GM21528 (cell line): ENCODE data around the gene SH3RF3.

Experiments
- ATAC-seq: cut with Tn5 transposase; IDR thresholded peaks from one replicate; pipeline ENCODE4 v1.9.1; 2021; ENCODE audit warnings: mild to moderate bottlenecking, moderate library complexity; ENCODE audit not compliant: unreplicated experiment, low FRiP score

SH3RF3 gene

DNA sequence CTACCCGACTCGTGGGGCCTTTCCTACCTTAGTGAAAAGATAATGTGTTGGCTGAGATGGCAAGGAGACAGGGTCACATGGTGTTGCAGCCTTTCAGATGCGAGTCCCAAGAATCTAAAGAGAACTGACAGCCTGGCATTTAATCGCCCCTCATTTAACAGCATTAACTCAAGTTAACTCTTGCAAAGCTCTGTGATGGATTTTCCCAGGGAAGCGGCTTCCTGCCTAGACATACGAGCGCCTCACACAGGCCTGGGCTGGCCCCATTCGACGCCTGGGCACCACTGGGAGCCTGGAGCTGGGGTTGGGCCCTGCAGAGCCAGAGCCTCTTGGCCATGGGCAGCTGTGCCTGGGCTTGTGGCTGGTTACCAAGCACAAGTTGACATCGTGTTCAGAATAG, 344.0 kb downstream of the SH3RF3 start:
- no peak for ATAC-seq

DNA sequence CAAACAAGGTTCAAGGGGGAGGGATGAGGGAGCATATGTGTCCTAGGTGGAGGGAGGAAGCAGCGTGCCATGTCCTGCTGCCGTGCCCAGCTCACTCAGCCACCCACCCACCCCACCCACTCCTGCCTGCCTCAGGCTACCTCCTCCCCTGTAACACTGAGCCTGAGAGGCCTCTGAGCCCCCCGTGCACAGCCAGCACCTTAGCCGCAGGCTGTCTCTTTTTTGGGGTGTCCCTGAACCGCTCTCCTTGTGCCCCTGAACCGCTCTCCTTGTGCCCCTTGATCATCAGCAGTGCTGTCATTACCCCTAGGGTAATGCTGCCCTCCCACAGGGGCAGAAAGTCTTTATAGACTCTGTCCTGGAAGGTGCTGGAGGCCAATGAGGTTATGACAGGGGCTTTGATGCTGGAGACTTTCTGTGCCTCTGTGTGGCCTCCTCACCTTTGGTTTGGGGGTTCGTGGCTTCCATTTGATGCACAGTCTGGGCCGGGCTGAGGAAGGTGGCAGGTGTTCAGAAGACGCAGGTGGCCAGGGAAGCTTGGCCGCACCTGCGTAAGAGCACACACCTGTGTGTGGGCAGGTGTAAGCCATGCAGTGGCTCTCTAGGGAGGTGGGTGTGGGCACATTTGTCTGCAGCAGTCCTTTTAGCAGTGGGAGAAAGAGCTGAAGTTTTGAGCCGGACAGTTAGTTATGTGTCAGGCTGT, 344.8 kb downstream of the SH3RF3 start:
- no peak for ATAC-seq

DNA sequence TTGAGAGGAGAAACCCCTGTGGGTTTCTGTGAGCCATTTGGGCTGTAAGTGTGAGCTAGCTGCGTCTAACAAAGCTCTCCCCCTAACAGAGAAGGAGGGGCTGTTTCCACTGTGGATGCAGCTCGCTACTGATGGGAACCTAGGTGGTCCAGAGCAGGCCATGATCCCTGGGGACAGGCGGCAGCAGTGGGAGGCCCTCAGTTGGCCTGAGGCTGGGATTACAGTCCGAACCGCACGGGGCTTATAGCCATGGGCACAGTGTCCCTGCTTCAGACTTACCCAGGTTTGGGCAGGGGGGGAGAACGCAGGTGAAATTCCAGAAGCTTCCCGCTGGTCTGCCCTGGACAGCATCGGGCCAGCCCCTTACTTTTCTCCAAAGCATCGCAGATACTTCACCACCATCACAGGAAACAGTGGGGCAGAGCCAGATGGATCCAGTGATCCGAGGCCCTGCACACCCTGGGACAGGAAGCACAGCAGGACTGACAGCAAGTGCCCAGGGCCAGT, 345.4 kb downstream of the SH3RF3 start:
- no peak for ATAC-seq

DNA sequence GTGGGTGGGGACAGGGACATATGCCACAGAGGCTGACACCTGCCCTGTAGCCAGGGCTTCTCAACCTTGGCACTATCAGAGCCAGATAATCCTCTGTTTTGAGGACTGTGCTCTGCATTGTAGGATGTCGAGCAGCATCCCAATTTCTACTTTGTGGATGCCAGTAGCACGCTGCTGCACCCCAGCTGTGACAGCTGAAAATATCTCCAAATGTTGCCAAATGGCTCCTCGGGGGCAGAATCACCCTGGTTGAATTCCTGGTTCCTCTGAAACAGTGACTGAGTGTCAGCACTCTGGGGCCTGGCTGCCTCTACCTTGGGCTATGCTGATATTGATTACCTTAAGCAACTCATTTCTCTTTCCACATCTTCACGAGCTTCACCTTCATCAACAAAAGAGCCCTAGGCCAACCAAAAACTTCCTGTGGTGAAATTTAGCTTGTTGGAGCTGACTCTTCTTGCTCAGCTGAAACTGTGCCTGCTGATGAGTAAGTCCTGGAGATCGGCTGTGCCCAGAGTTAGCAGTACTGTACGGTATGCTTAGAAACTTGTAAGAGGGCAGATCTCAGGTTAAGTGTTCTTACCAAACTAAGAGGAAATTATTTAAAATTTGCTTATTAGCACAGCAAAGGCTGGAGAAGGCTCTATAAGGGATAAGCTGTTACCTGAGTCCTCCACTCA, 346.7 kb downstream of the SH3RF3 start:
- ATAC-seq: no peak

DNA sequence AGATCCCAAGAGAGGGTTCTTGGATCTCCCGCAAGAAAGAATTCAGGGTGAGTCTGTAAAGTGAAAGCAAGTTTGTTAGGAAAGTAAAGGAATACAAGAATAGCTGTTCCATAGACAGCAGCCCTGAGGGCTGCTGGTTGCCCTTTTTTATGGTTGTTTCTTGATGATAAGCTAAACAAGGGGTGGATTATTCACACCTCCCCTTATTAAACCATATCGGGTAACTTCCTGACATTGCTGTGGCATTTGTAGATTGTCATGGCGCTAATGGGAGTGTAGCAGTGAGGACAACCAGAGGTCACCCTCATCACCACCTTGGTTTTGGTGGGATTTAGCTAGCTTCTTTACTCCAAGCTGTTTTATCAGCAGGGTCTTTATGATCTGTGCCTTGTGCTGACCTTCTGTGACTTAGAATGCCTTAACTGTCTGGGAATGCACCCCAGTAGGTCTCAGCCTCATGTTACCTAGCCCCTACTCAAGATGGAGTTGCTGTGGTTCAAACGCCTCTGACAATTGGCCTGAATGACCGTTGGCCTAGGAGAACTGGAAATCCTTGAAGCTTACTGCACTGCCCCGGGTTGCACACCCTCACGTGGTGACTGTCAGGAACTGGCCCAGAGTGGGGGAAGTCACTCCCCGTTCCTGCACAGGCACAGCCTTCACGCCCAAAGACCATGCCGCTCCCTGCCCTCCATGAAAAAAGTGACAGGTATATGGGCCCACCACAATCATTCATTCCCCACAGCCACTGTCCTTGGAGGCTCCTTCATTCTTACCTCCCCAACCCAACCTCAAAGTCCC, 347.8 kb downstream of the SH3RF3 start:
- no peak for ATAC-seq

DNA sequence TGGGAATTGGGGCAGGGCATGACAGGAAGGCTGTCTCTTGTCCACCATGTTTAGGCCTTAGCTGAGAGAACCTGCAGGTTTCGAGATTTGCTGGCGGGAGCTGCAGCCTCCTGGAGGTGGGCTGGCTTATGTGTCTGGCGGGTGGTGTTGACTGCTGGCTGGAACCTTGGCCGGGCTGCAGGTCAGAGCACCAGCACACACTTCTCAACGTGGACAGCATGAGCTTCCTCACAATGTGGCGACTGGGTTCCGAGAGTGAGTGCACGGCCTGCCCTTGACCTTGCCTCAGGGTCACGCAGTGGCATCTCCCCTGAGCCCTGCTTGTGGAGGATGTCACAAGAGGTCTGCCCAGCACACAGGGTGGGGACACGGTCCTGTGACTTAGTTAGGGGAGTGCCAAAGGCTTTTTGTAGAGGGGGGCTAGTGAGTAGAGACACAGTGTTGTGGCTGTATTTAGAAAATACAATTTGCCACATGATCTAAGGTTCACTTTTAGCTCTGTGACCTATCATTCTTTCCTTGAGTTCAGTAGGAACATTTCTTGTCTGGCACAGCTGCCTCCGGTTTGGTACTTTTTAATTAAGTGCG, 350.0 kb downstream of the SH3RF3 start:
- ATAC-seq: no peak

DNA sequence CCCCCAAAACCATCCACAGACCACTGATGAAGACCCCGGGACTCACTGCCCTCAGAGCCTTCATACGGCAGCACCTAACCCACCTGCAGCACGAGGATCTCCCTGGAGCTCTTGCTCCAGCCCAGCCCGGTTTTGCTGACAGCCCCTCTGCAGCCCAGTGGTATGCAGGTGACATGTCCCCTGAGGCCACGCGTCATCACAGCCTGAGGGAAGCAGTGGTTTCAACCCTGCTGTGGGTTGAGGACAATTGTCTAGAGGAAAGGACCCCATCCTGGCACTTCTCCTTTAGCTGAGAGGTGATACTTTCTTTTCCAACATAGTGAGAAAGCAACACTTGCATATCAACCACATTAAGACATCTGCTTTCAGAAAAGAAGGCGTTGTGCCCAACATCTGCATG, 350.8 kb downstream of the SH3RF3 start:
- ATAC-seq: no peak

DNA sequence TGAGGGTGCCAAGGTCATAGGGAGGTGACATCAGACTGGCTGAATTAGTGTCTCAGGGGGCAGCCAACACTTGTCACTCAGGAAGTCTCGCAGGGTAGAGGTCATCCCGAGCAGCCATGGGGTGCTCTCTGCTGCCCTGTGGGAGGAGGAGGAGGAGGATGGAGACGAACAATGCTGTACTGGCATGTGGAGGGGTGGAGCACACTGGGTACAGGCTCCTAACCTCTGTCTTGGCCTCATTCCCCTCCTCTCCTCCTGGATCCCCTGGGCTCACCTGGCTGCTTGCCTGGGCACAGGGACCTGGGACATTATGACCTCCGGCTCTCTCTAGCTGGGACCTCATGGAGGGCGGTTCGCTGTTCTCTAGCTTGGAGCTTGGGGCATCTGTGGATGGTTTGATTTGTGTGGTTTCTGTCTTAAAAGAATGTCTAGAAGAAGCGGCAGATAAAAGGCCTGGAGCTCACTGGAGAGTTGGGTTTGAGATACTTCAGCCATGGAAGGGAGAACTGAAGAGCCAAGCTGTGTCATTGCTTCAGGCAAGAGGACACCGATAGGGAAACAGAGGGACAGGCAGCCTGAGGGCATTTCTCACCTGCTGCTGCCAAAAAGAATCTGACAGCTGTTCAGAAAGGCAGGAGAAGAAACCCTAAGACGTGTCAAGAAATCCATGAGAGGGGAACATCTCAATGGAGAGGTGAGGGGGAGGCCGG, 351.6 kb downstream of the SH3RF3 start:
- no peak for ATAC-seq

DNA sequence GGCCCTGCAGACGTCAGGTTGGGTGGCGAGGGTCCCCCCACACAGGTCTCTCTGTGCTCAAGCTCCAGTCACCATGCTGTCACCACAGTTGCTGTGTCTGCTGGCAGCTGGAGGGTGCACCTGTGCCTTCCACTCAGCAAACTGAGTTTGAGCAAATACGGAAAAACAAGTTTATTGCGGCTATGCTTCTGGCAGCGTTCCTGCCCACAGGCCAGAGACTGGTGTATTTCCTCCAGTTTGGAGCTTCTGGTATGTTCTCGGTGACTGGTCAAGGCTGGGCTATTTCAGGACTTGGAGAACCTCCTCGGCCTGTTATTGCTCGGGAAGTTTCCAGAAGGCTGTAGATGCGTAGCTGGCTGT, 352.2 kb downstream of the SH3RF3 start:
- ATAC-seq: no peak

DNA sequence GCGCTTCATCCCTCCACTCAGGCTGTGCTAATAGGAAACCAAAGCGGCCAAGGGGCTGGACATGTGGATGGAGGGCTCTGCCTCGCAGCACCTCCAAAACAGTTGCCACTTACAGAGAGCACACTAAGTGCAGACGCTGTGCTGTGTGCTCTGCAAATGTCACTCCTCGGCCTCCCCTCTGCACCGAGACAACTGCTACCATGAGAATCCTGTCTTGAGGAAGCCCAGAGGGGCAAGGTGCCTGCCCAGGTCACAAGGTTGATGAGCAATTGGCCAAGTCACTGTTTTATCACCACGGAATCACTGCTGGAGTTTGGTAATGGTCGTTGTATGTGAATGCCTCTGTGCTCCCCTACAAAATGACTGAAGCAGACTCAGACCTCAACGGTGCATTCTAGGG, 352.6 kb downstream of the SH3RF3 start:
- ATAC-seq: no peak

DNA sequence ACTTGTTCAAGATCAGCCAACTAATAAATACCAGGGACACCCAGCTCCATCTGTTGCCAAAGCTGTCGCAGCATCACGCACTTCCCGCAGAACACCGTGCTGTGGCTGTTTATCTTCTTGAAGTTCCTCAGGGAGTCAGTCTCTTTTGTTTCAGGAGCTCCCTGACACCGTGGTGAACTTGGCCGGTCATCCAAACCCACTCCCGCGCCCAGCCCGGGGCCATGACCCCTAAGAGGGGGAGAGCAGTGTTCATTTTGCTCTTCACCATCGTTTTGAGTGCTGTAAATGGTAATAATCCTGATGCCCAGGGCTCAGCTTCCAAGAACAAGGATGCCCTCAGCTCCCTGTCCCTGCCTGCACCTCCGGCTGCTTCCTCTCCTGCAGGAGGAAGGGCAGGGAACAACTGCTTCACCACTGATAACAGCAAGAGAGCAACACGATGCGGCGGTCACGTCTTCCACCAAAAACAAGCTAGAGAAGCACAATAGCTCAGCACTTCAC, 353.4 kb downstream of the SH3RF3 start:
- no peak for ATAC-seq

DNA sequence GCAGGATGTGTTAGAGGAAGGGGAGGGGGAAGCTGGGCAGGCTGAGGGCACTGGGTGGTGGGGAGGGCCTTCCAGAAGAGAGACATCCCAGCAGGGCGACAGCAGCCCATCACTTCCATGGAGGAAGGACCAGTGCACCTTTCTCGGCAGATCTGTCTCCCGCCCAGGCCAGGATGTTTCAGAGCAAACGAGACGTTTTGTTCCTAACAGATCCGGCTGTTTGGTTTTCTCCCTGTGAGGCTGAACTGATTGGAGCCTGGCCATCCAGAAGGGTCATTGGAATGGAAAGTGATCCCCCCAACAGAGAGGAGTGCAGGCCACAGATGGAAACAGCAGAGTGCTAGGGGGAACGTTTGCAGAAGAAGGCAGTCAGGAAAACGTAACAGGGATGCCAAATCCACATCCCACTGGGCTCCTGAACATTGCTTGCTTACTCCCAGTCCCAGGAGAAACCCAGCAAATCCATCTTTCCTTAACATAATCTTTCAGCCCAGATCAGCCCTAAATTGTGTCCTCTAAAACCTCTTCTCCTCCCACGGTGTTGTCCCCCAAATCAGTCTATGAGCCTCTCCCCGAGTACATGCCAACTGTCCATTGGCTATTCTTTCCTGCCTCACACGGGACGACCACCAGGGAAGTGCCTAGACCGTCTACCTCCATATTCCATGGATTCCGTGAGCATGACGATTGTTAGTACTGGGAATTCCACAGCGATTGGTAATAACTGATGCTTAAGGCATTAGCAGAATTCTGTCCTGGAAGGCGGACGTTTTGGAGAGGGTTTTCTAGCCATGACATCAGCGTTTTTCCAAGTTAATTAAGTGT, 357.9 kb downstream of the SH3RF3 start:
- ATAC-seq: no peak

DNA sequence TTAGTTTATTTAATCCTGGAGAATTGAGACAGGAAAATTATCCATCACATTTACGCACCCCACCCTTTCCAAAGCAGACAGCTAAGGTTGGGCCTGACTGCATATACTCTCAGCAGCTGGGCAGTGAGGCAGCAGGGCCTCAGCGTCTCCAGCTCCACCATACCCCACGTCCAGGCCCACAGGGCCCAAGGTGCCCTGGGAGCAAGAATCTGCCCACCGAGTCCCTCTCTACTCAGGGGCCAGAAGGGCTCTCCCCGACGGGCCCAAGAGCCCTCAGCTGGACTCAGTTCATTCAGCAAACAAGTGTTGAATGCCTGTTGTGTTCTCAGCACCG, 358.5 kb downstream of the SH3RF3 start:
- ATAC-seq: no peak

DNA sequence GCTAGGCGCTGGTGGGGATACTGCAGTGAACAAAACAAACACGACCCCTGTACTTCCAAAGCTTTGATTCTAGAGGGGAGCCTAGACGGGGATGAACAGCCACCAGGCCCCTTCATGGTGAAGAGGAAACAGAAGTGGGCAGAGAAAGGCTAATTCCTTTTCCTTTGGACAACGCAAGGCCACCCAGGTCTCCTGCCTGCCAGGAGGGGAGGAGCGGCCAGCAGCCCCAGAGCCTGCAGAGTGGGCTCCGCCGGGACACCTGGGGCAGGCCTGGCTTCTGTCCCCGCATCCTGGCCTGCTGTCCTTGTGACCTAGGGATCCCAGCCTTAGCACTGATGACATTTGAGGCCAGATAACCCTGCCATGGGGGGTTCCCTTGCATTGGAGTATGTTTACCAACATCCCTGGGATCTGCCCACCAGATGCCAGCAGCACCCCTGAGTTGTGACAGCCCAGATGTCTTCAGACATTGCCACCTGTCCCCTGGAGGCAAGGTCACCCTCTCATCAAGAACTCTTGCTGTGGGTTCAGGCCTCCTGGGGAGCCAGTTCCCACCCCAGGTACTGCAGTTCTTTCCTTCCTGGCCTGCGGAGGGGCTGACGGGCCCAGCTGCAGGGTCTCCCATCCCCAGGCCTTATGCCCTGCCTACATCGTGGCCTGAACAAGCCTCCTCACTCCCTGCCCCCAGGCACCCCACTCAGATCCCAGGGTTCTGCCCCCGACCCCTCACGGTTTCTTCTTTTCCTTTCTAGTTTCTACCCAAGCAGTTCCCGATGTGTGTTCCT, 359.1 kb downstream of the SH3RF3 start:
- ATAC-seq: no peak

DNA sequence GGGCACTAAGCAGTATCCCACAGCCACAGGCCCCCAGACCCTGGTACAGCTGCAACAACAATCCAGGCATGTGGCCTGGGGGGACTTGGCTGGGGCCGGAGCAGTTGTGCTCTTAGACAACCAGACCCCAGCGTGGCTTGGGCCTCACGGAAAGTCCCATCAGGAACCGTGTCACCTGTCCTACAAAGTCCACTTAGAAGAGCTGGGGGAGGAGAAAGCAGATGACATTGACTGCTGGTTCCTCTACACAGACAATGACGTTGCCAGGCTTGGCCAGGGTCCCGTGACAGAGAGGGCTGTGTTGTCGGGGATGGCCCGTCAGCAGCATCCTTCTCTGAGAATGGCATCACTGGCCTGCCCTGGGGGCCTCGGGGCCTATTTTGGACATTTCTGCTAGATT, 360.3 kb downstream of the SH3RF3 start:
- no peak for ATAC-seq

DNA sequence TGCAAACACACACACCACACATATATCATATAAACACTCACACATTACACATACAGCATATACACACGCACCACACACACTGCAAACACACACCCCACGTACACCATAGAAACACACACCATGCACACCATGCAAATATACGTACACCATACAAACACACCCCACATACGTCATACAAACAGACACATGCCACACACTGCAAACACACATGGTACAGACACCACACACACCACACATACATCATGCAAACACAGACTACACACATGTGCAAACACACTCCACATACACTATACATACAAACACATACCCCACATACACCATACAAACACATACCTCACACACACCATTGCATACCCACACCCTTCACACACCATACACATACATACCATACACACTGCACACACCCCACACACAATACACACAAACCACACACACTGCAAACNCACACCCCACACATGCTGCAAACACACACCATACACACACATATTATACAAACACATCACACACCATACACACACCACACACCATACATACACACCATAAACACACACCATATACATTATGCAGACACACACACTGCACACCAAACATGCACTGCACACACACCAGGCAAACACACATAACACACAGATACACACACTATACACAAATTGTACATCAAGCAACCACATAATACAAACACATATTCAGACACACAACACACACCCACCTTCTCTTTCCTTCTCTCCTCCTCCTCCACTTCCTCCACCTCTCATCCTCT, 364.4 kb downstream of the SH3RF3 start:
- ATAC-seq: no peak

DNA sequence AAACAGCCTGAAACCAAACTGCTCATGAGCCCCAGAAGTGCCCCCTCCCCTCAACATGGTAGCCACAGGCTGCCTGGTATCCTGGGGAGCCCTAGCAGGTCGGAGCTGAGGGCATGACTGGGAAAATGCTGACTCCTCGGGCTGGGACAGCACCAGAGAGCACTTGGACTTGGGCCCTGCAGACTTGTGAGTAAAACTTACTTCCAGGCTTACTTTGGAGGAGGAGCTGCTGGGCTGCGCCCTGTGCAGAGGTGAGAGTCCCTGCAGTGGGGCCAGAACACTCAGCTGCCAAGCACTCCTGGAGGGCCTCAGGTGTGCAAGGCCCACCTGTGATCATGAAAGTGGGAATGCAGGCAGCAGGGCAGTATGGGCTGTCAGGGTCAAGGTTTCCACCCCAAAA, 365.3 kb downstream of the SH3RF3 start:
- ATAC-seq: no peak

DNA sequence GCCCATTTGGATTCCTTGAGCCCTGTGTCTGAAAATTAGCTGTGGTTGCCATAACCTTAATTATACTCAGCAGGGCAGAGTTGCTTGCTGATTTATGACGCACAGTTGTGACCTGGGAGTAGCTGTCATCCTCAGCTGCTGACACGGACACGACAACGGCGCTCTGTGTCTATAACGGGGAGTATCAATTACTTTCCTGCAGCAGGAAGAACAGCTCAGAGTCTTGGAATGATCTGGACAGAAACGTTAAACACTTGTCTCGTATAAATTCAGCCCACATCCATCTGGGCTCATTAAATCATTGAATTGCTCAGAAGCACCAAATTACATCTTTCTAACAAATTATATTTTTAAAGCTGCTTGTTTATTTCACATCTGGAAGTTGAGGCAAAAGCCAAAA, 368.5 kb downstream of the SH3RF3 start:
- no peak for ATAC-seq
